SK-MEL-5 (cell line): Measurements from ENCODE around the gene PRKAG3. TPM values are rescaled to one million over a fixed set of nuclear protein-coding genes. Genes with fewer than 3 reads are reported as not detected.
A peak's percentile ranks its signal among the peaks of the same experiment; 100 is the strongest.
"Not testable (repeated sequence)": the region's sequence is repeated elsewhere in the genome, so short reads cannot be mapped to it uniquely, and the experiment has no call there.

Experiments used
- DNase-seq: peaks from one replicate; pipeline ENCODE4 v3.0.0-alpha.2; 2016; ENCODE audit warnings: low read depth, low spot score
- in situ Hi-C: cut with HindIII; loops from 2 replicates; pipeline ENCODE4 v1.10.0; 2016; ENCODE audit warnings: low sequenced_read_pairs, high pct_unique_total_duplicates, low pct_unique_long_range_greater_than_20kb
- total RNA-seq: library from RNA; depleted of rRNA; stranded (reverse); fragments of >200 nt; shearing (Covaris generic); gene quantifications from 2 replicates; pipeline ENCODE4 v1.2.3, GENCODE V29; 2014

PRKAG3 gene
- total RNA-seq, 1 experiment from 2014 or later, result not detected

GRCh38 chr2:218852911-218853667 lies 21.5 kb upstream of the PRKAG3 start:
- DNase-seq, result peak; percentile 68
- in situ Hi-C loops, result no loop called here

- in situ Hi-C loops, result no loop called here
- no peak for DNase-seq
These were observed 19.7 kb upstream of the PRKAG3 start for GRCh38 chr2:218851286-218851685.

GRCh38 chr2:218850796-218851195 lies 19.2 kb upstream of the PRKAG3 start:
- in situ Hi-C loops, result no loop called here
- DNase-seq, result no peak

- in situ Hi-C loops, result no loop called here
- DNase-seq, result no peak
These were observed 18.1 kb upstream of the PRKAG3 start for GRCh38 chr2:218849721-218850120.

- in situ Hi-C loops, result not testable (repeated sequence)
- peak; percentile 30 for DNase-seq
These were observed 15.4 kb upstream of the PRKAG3 start for GRCh38 chr2:218846963-218847362.

- in situ Hi-C loops, DNase-seq: not testable (repeated sequence)
These were observed 12.7 kb upstream of the PRKAG3 start for GRCh38 chr2:218844334-218844733.

GRCh38 chr2:218839888-218840287 lies 8.3 kb upstream of the PRKAG3 start:
- in situ Hi-C loops, result no loop called here
- DNase-seq, result no peak

- peak; percentile 46 for DNase-seq
- in situ Hi-C loops, result no loop called here
These were observed 7.8 kb upstream of the PRKAG3 start for GRCh38 chr2:218839430-218839829.

- in situ Hi-C loops, result no loop called here
- no peak for DNase-seq
These were observed 5.9 kb upstream of the PRKAG3 start for GRCh38 chr2:218837495-218837894.

GRCh38 chr2:218834685-218835084 lies 3.1 kb upstream of the PRKAG3 start:
- DNase-seq, result no peak
- in situ Hi-C loops, result no loop called here

GRCh38 chr2:218833023-218833609 lies 1.5 kb upstream of the PRKAG3 start:
- no peak for DNase-seq
- in situ Hi-C loops, result no loop called here

GRCh38 chr2:218832520-218832919 lies 917 bp upstream of the PRKAG3 start:
- no peak for DNase-seq
- in situ Hi-C loops, result no loop called here

GRCh38 chr2:218832081-218832480 lies 478 bp upstream of the PRKAG3 start:
- no peak for DNase-seq
- in situ Hi-C loops, result no loop called here

- in situ Hi-C loops, result no loop called here
- DNase-seq, result no peak
These were observed 887 bp downstream of the PRKAG3 start for GRCh38 chr2:218830526-218831306.

- in situ Hi-C loops, result no loop called here
These were observed 1.6 kb downstream of the PRKAG3 start for GRCh38 chr2:218829868-218830451.

GRCh38 chr2:218828477-218828778 lies 3.2 kb downstream of the PRKAG3 start:
- DNase-seq, result no peak
- in situ Hi-C loops, result no loop called here

More at GRCh38 chr2:218829868-218830451, 1.6 kb downstream of the PRKAG3 start:
- DNase-seq, result no peak

- in situ Hi-C loops, result no loop called here
These were observed 3.7 kb downstream of the PRKAG3 start for GRCh38 chr2:218827701-218828476.

GRCh38 chr2:218826791-218827190 lies 4.8 kb downstream of the PRKAG3 start:
- DNase-seq, result no peak
- in situ Hi-C loops, result no loop called here

More at GRCh38 chr2:218827701-218828476, 3.7 kb downstream of the PRKAG3 start:
- DNase-seq, result no peak
